Measurements from ENCODE around the gene AHI1. TPM values are rescaled to one million over a fixed set of nuclear protein-coding genes. Genes with fewer than 3 reads are reported as not detected.

AHI1 gene
- total RNA-seq, 4 donors from 2014 or later, result 9.2 to 16.5 (median 11.7) TPM

DNA sequence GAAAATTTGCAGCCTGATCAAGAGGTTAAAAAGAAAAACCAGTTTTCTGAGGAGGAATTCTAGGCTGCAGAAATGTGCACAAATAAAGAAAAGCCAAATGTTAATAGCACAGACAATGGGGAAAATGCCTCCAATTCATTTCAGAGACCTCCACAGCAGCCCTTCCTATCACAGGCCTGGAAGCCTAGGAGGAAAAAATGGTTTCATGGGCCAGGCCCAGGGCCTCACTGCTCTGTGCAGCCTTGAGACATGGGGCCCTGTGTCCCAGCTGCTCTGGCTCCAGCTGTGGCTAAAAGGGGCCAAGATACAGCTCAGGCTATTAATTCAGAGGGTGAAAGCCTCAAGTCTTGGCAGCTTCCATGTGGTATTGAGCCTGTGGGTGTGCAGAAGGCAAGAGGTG, 18.9 kb downstream of the AHI1 start:
- H3K4me3 ChIP-seq (ENCODE audit: low read depth, poor library complexity, severe bottlenecking), result no peak overlapping the region
- TF ChIP-seq, protein P1, sequence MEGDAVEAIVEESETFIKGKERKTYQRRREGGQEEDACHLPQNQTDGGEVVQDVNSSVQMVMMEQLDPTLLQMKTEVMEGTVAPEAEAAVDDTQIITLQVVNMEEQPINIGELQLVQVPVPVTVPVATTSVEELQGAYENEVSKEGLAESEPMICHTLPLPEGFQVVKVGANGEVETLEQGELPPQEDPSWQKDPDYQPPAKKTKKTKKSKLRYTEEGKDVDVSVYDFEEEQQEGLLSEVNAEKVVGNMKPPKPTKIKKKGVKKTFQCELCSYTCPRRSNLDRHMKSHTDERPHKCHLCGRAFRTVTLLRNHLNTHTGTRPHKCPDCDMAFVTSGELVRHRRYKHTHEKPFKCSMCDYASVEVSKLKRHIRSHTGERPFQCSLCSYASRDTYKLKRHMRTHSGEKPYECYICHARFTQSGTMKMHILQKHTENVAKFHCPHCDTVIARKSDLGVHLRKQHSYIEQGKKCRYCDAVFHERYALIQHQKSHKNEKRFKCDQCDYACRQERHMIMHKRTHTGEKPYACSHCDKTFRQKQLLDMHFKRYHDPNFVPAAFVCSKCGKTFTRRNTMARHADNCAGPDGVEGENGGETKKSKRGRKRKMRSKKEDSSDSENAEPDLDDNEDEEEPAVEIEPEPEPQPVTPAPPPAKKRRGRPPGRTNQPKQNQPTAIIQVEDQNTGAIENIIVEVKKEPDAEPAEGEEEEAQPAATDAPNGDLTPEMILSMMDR (IDR thresholded peaks at IDR 0.05), result no peak
- no peak for TF ChIP-seq POLR2A (IDR thresholded peaks at IDR 0.05)
- intact Hi-C loops (cut with DNase I; ENCODE audit: low total_unique reads), result no loop called here
- DNase-seq (ENCODE audit: low spot score in 2 of 2), result no peak

DNA sequence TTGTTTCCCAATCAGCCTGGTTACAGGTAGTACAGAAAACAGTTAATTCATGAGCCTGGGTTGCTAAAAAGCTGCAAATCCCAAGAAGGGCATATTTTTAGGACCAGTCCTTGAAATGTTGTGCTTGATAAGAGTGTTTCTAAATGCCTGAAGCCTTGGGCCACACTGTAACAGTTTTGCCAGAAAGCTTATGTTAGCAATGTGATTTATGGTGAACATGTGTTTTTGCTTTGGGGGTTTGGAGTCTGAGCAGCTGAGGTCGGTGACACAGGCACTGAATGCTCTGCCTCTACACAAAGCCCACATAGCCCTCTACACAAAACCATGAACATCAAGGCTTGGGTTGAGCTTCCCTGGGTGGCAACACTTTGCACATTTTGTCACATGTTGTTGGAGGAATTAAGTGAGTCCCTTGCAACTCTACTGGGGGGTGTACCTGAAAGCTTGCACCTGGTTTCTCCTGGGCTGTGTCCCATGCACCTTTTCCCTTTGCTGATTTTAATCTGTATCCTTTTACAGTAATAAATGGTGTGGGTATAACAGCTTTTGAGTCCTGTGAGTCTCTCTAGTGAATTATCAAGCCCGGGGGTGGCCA, 22.2 kb downstream of the AHI1 start:
- TF ChIP-seq, protein P1 (IDR thresholded peaks at IDR 0.05), result no peak
- TF ChIP-seq POLR2A (IDR thresholded peaks at IDR 0.05), result no peak
- no peak for DNase-seq (ENCODE audit: low spot score in 2 of 2)
- 49 to 53% methylated on average over 2 of the region's 2 CpGs for WGBS, 2 donors
- H3K4me3 ChIP-seq (ENCODE audit: low read depth, poor library complexity, severe bottlenecking), result no peak overlapping the region
- intact Hi-C loops (cut with DNase I; ENCODE audit: low total_unique reads), result no loop called here

DNA sequence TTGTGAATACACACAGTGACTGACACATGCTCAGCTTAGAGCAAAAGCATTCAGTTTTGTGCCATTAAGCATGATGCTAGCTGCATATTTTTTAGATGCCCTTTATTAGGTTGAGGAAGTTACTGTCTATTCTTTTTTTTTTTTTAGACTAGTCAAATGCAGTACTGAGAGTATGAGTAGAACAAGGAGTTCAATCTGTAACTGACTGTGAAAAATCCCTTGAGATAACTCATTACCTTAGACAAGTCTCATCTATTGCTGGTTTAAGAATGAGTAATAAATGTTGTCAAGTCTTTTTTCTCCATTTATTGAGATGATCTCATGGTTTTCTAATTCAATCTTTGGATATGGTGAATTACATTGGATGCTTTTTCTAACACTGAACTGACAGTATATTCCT, 23.2 kb downstream of the AHI1 start:
- intact Hi-C loops (cut with DNase I; ENCODE audit: low total_unique reads), result no loop called here
- H3K4me3 ChIP-seq (ENCODE audit: low read depth, poor library complexity, severe bottlenecking), result no peak overlapping the region
- DNase-seq (ENCODE audit: low spot score in 2 of 2), result no peak
- TF ChIP-seq POLR2A (IDR thresholded peaks at IDR 0.05), result no peak
- TF ChIP-seq, protein P1 (IDR thresholded peaks at IDR 0.05), result no peak

DNA sequence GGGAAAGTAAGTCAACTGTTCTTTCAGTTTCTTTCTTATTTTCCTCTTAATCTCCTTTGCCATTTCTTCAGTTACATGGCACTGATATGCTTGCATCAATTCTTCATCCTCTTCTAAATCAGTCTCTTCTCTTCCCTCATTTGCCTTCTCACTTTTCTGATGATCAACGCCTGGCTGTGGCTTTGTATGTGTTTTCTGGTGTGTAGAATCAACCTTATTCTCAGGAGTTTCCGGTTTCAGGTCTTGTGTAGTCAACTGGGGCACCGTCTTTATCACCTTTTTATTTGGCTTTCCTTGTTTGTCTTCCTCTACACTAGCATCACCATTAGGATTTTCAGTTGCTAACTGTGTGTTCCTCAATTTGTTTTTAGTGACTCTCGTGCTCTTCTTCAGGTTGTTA, 31.6 kb downstream of the AHI1 start:
- H3K4me3 ChIP-seq (ENCODE audit: low read depth, poor library complexity, severe bottlenecking), result no peak overlapping the region
- intact Hi-C loops (cut with DNase I; ENCODE audit: low total_unique reads), result no loop called here
- no peak for DNase-seq (ENCODE audit: low spot score in 2 of 2)
- no peak for TF ChIP-seq POLR2A (IDR thresholded peaks at IDR 0.05)
- TF ChIP-seq, protein P1 (IDR thresholded peaks at IDR 0.05), result no peak
- WGBS, 2 donors, result 95 to 96% methylated on average over 4 of the region's 4 CpGs

DNA sequence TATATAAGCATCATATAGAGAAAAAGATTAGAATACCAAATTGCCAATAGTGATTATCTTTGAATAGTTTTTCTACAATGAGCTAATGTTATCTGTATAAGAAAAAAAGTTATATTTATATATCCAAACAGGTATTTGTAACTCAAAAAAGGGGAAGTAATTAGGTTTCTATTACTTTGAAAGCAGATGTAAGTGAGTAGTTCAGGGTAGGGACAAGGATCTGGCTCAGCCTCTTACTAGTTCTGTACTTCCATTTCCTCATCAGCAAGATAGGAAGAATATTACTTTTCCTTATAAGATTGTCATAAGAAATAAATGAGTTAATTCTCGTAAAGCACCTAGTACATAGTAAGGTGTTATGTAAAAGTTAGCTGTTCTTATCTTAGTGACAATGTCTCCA, 32.2 kb downstream of the AHI1 start:
- no peak overlapping the region for H3K4me3 ChIP-seq (ENCODE audit: low read depth, poor library complexity, severe bottlenecking)
- no peak for TF ChIP-seq POLR2A (IDR thresholded peaks at IDR 0.05)
- TF ChIP-seq, protein P1 (IDR thresholded peaks at IDR 0.05), result no peak
- intact Hi-C loops (cut with DNase I; ENCODE audit: low total_unique reads), result no loop called here
- 100% methylated on average over 1 of the region's 1 CpG for WGBS, 2 donors
- DNase-seq (ENCODE audit: low spot score in 2 of 2), result no peak

DNA sequence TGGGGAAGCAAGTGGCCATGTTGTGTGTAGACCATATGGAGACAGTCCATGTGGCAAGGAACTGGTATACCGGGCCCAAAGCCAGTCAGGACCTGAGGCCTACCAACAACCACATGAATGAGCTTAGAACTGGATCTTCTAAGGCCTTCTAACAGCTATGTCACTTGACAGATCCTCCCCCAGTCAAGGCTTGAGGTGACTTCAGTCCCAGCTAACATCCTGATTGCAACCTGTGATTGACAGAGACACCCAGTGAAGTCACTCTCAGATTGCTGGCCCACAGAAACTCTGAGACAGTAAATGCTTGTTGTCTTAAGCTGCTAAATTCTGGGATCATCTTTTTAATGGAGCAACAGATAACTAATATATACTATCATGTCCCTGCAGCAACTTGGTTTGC, 32.9 kb downstream of the AHI1 start:
- intact Hi-C loops (cut with DNase I; ENCODE audit: low total_unique reads), result no loop called here
- WGBS, 2 donors, result 95 to 100% methylated on average over 1 of the region's 1 CpG

More for the DNA sequence above, 32.9 kb downstream of the AHI1 start:
- TF ChIP-seq, protein P1 (IDR thresholded peaks at IDR 0.05), result no peak
- TF ChIP-seq POLR2A (IDR thresholded peaks at IDR 0.05), result no peak
- no peak for DNase-seq (ENCODE audit: low spot score in 2 of 2)
- no peak overlapping the region for H3K4me3 ChIP-seq (ENCODE audit: low read depth, poor library complexity, severe bottlenecking)
